ENCODE data around the gene SNRPB2. TPM values are rescaled to one million over a fixed set of nuclear protein-coding genes. Genes with fewer than 3 reads are reported as not detected.
A peak's percentile ranks its signal among the peaks of the same experiment; 100 is the strongest.

The SNRPB2 gene
- total RNA-seq, 1 donor from 2014 or later, result 26.6 TPM

GRCh38 chr20:16759181-16759563, 29.3 kb downstream of the SNRPB2 start:
- no peak for TF ChIP-seq CTCF (IDR thresholded peaks at IDR 0.05; ENCODE audit: insufficient read depth, low read length, severe bottlenecking)
- DNase-seq (ENCODE audit: low read depth) (peak; percentile 4), FAIRE-seq (no peak)
- no peak overlapping the region for H3K4me3 ChIP-seq (ENCODE audit: low read depth, low read length)
- no peaks in the 10 kb centered on the region for H3K27me3 ChIP-seq (ENCODE audit: control insufficient read depth, insufficient read depth, low read length)
- H3K36me3 ChIP-seq (ENCODE audit: control insufficient read depth, insufficient read depth, low read length), result no peaks in the 10 kb centered on the region

GRCh38 chr20:16760431-16761304, 30.8 kb downstream of the SNRPB2 start:
- no peak overlapping the region for H3K4me3 ChIP-seq (ENCODE audit: low read depth, low read length)
- H3K27me3 ChIP-seq (ENCODE audit: control insufficient read depth, insufficient read depth, low read length), result no peaks in the 10 kb centered on the region
- no peaks in the 10 kb centered on the region for H3K36me3 ChIP-seq (ENCODE audit: control insufficient read depth, insufficient read depth, low read length)
- DNase-seq (ENCODE audit: low read depth), result peak; percentile 7
- no peak for FAIRE-seq
- TF ChIP-seq CTCF (IDR thresholded peaks at IDR 0.05; ENCODE audit: insufficient read depth, low read length, severe bottlenecking), result no peak

- H3K4me3 ChIP-seq (ENCODE audit: low read depth, low read length), result no peak overlapping the region
- FAIRE-seq (peak; percentile 93), DNase-seq (ENCODE audit: low read depth) (peak; percentile 66)
- peak; percentile 75 for TF ChIP-seq CTCF (IDR thresholded peaks at IDR 0.05; ENCODE audit: insufficient read depth, low read length, severe bottlenecking)
- no peaks in the 10 kb centered on the region for H3K36me3 ChIP-seq (ENCODE audit: control insufficient read depth, insufficient read depth, low read length)
- H3K27me3 ChIP-seq (ENCODE audit: control insufficient read depth, insufficient read depth, low read length), result no peaks in the 10 kb centered on the region
These were observed 31.5 kb downstream of the SNRPB2 start for GRCh38 chr20:16761305-16761829.

GRCh38 chr20:16764560-16764959, 34.7 kb downstream of the SNRPB2 start:
- Histone ChIP-seq H3K36me3 (ENCODE audit: control insufficient read depth, insufficient read depth, low read length) (no peaks in the 10 kb centered on the region), H3K4me3 (ENCODE audit: low read depth, low read length) (no peak overlapping the region), H3K27me3 (ENCODE audit: control insufficient read depth, insufficient read depth, low read length) (no peaks in the 10 kb centered on the region)
- TF ChIP-seq CTCF (IDR thresholded peaks at IDR 0.05; ENCODE audit: insufficient read depth, low read length, severe bottlenecking), result no peak
- DNase-seq (ENCODE audit: low read depth) (no peak), FAIRE-seq (no peak)

GRCh38 chr20:16771213-16771612, 41.4 kb downstream of the SNRPB2 start:
- peak; percentile 57 for DNase-seq (ENCODE audit: low read depth)
- FAIRE-seq, result no peak
- Histone ChIP-seq H3K36me3 (ENCODE audit: control insufficient read depth, insufficient read depth, low read length) (no peaks in the 10 kb centered on the region), H3K4me3 (ENCODE audit: low read depth, low read length) (no peak overlapping the region), H3K27me3 (ENCODE audit: control insufficient read depth, insufficient read depth, low read length) (no peaks in the 10 kb centered on the region)
- TF ChIP-seq CTCF (IDR thresholded peaks at IDR 0.05; ENCODE audit: insufficient read depth, low read length, severe bottlenecking), result no peak

All from bronchial epithelial cell (primary cell).